ENCODE results near the gene MYRF.

- TF ChIP-seq CTCF (IDR thresholded peaks at IDR 0.05), result no peak
- TF ChIP-seq EZH2 (IDR thresholded peaks at IDR 0.05), result no peak
- no peak for TF ChIP-seq EZH2phosphoT487 (IDR thresholded peaks at IDR 0.05)
Measured at GRCh38 chr11:61727401-61727811, 25.0 kb upstream of the MYRF start.

Measured in neural progenitor cell (in vitro differentiated cells).